ENCODE results near the gene MED19.
"Not testable (repeated sequence)": the region's sequence is repeated elsewhere in the genome, so short reads cannot be mapped to it uniquely, and the experiment has no call there.

The MED19 gene

DNA sequence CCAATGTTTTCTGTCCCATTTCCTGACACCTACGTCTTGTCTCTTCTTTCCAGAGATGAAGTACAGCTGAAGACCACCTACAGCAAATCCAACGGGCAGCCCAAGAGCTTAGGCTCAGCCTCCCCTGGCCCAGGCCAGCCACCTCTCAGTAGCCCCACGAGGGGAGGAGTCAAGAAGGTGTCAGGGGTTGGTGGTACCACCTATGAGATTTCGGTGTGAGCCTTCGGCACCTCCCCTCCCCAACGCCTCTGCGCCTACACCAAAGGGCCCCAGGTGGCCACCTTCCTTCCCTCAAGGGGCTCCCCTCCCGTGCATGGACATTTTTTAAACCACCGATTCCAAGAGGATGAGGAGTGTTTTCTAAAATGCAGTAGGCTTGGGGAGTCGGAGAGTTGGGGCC is 12.2 kb downstream of the MED19 start:
- H3K4me2 ChIP-seq (ENCODE audit: low read length) = no peak overlapping the region
- H3K4me1 ChIP-seq (ENCODE audit: insufficient read depth, low read length, severe bottlenecking) = no peaks in the 10 kb centered on the region
- TF ChIP-seq, protein P1, sequence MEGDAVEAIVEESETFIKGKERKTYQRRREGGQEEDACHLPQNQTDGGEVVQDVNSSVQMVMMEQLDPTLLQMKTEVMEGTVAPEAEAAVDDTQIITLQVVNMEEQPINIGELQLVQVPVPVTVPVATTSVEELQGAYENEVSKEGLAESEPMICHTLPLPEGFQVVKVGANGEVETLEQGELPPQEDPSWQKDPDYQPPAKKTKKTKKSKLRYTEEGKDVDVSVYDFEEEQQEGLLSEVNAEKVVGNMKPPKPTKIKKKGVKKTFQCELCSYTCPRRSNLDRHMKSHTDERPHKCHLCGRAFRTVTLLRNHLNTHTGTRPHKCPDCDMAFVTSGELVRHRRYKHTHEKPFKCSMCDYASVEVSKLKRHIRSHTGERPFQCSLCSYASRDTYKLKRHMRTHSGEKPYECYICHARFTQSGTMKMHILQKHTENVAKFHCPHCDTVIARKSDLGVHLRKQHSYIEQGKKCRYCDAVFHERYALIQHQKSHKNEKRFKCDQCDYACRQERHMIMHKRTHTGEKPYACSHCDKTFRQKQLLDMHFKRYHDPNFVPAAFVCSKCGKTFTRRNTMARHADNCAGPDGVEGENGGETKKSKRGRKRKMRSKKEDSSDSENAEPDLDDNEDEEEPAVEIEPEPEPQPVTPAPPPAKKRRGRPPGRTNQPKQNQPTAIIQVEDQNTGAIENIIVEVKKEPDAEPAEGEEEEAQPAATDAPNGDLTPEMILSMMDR (IDR thresholded peaks at IDR 0.05; ENCODE audit: low read length) = no peak
- no peak for TF ChIP-seq EZH2 (IDR thresholded peaks at IDR 0.05; ENCODE audit: borderline replicate concordance, low read length)
- H4K20me1 ChIP-seq (ENCODE audit: insufficient read depth, low read length) = no peaks in the 10 kb centered on the region
- peaks cover 76% of the 10 kb centered on the region for H3K36me3 ChIP-seq (ENCODE audit: insufficient read depth, low read length)
- H3K9me3 ChIP-seq (ENCODE audit: low read length) = no peaks in the 10 kb centered on the region
- no peaks in the 10 kb centered on the region for H3K9me2 ChIP-seq (ENCODE audit: low read depth, low read length)
- H3K27ac ChIP-seq (ENCODE audit: low read depth, low read length, poor library complexity, severe bottlenecking) = no peak overlapping the region
- no peak overlapping the region for H2AFZ ChIP-seq (ENCODE audit: low read length)
- H3F3A ChIP-seq (ENCODE audit: insufficient read depth, low read length) = no peaks in the 10 kb centered on the region
- H3K79me2 ChIP-seq (ENCODE audit: insufficient read depth, low read length) = no peaks in the 10 kb centered on the region
- H3K4me3 ChIP-seq (ENCODE audit: low read depth, low read length, poor library complexity, severe bottlenecking) = no peak overlapping the region
- H3K27me3 ChIP-seq (ENCODE audit: insufficient read depth, low read length) = no peaks in the 10 kb centered on the region
- no peak overlapping the region for H3K9ac ChIP-seq (ENCODE audit: low read length)

DNA sequence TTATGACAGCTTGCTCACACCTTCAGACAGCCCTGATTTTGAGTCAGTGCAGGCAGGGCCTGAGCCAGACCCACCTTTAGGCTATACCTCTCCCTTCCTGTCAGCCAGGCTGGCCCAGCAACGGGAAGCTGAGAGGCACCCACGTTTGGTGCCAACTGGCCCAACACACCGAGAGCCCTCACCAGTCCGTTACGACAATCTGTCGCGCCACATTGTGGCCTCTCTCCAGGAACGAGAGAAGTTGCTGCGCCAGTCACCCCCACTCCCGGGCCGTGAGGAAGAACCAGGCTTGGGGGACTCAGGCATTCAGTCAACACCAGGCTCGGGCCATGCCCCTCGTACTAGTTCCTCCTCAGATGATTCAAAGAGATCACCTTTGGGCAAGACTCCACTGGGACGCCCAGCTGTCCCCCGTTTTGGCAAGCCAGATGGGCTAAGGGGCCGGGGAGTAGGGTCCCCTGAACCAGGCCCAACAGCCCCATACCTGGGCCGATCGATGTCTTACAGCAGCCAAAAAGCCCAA is 13.1 kb downstream of the MED19 start:
- Histone ChIP-seq H3K36me3 (ENCODE audit: insufficient read depth, low read length) (peaks cover 76% of the 10 kb centered on the region), H3K4me1 (ENCODE audit: insufficient read depth, low read length, severe bottlenecking) (no peaks in the 10 kb centered on the region), H3K9me2 (ENCODE audit: low read depth, low read length) (no peaks in the 10 kb centered on the region), H3F3A (ENCODE audit: insufficient read depth, low read length) (no peaks in the 10 kb centered on the region), H4K20me1 (ENCODE audit: insufficient read depth, low read length) (no peaks in the 10 kb centered on the region), H2AFZ (ENCODE audit: low read length) (no peak overlapping the region), H3K9me3 (ENCODE audit: low read length) (no peaks in the 10 kb centered on the region), H3K9ac (ENCODE audit: low read length) (no peak overlapping the region), H3K4me3 (ENCODE audit: low read depth, low read length, poor library complexity, severe bottlenecking) (no peak overlapping the region), H3K4me2 (ENCODE audit: low read length) (no peak overlapping the region), H3K27me3 (ENCODE audit: insufficient read depth, low read length) (no peaks in the 10 kb centered on the region), H3K27ac (ENCODE audit: low read depth, low read length, poor library complexity, severe bottlenecking) (no peak overlapping the region), H3K79me2 (ENCODE audit: insufficient read depth, low read length) (no peaks in the 10 kb centered on the region)
- TF ChIP-seq EZH2 (IDR thresholded peaks at IDR 0.05; ENCODE audit: borderline replicate concordance, low read length) = no peak
- TF ChIP-seq, protein P1 (IDR thresholded peaks at IDR 0.05; ENCODE audit: low read length) = no peak

DNA sequence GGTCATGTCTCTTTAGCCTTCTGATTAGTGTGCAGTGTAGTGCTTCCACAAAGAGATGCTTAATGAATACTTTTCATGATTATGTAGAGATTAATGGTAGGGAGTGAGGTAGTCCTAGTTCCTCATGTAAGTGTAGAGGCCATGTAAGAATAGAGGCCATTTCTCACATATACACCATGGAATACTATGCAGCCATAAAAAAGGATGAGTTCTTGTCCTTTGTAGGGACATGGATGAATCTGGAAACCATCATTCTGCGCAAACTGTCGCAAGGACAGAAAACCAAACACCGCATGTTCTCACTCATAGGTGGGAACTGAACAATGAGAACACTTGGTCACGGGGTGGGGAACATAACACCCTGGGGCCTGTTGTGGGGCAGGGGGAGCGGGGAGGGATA is 21.5 kb downstream of the MED19 start:
- H3K9me3 ChIP-seq (ENCODE audit: low read length); H3F3A ChIP-seq (ENCODE audit: insufficient read depth, low read length); H3K4me3 ChIP-seq (ENCODE audit: low read depth, low read length, poor library complexity, severe bottlenecking); H3K79me2 ChIP-seq (ENCODE audit: insufficient read depth, low read length); H3K4me2 ChIP-seq (ENCODE audit: low read length); H3K4me1 ChIP-seq (ENCODE audit: insufficient read depth, low read length, severe bottlenecking); H3K27ac ChIP-seq (ENCODE audit: low read depth, low read length, poor library complexity, severe bottlenecking); H3K9me2 ChIP-seq (ENCODE audit: low read depth, low read length); H4K20me1 ChIP-seq (ENCODE audit: insufficient read depth, low read length); H3K27me3 ChIP-seq (ENCODE audit: insufficient read depth, low read length); H3K9ac ChIP-seq (ENCODE audit: low read length); H2AFZ ChIP-seq (ENCODE audit: low read length): not testable (repeated sequence)
- peaks cover 86% of the 10 kb centered on the region for H3K36me3 ChIP-seq (ENCODE audit: insufficient read depth, low read length)

DNA sequence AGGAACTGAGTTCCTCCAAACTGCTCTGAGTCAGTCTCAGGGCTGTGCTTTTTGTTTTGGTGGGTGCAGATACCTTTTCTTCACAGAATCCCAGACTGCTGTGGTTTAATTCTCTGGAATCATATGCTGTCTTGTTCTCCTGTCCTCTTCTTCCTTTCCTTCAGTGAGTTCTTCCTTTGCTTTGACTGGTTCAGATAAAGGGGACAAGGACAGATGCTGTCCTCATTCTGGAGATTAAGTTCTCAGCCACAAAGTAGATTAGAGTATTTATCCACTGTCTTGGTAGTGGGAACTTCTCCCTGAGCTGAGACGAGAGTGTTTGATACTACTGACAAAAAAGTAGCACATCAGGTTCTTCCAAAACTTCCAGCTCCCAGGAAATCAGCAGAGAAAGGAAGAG is 30.8 kb downstream of the MED19 start:
- Histone ChIP-seq H3K9me2 (ENCODE audit: low read depth, low read length) (no peaks in the 10 kb centered on the region), H3K27ac (ENCODE audit: low read depth, low read length, poor library complexity, severe bottlenecking) (no peak overlapping the region), H3K79me2 (ENCODE audit: insufficient read depth, low read length) (peaks cover 27% of the 10 kb centered on the region), H3K9me3 (ENCODE audit: low read length) (no peaks in the 10 kb centered on the region), H3K4me2 (ENCODE audit: low read length) (no peak overlapping the region), H3F3A (ENCODE audit: insufficient read depth, low read length) (no peaks in the 10 kb centered on the region), H3K9ac (ENCODE audit: low read length) (no peak overlapping the region), H3K27me3 (ENCODE audit: insufficient read depth, low read length) (no peaks in the 10 kb centered on the region), H2AFZ (ENCODE audit: low read length) (no peak overlapping the region), H4K20me1 (ENCODE audit: insufficient read depth, low read length) (no peaks in the 10 kb centered on the region), H3K4me1 (ENCODE audit: insufficient read depth, low read length, severe bottlenecking) (no peaks in the 10 kb centered on the region), H3K4me3 (ENCODE audit: low read depth, low read length, poor library complexity, severe bottlenecking) (no peak overlapping the region), H3K36me3 (ENCODE audit: insufficient read depth, low read length) (peaks cover 85% of the 10 kb centered on the region)
- TF ChIP-seq, protein P1 (IDR thresholded peaks at IDR 0.05; ENCODE audit: low read length) = no peak
- no peak for TF ChIP-seq EZH2 (IDR thresholded peaks at IDR 0.05; ENCODE audit: borderline replicate concordance, low read length)
